HT-29 (cell line): ENCODE data around the gene GORASP1. TPM values are rescaled to one million over a fixed set of nuclear protein-coding genes. Genes with fewer than 3 reads are reported as not detected.

Experiments
- DNase-seq: peaks from one replicate; pipeline ENCODE4 v3.0.0-alpha.2; 2015; ENCODE audit warnings: low spot score
- total RNA-seq: library from RNA; depleted of rRNA; stranded (reverse); fragments of >200 nt; shearing (Covaris generic); gene quantifications from 2 replicates; pipeline ENCODE4 v1.2.3, GENCODE V29; 2014; rRNA removed

The GORASP1 gene
- 66.5 and 67.1 TPM in 2 replicates for total RNA-seq

DNA sequence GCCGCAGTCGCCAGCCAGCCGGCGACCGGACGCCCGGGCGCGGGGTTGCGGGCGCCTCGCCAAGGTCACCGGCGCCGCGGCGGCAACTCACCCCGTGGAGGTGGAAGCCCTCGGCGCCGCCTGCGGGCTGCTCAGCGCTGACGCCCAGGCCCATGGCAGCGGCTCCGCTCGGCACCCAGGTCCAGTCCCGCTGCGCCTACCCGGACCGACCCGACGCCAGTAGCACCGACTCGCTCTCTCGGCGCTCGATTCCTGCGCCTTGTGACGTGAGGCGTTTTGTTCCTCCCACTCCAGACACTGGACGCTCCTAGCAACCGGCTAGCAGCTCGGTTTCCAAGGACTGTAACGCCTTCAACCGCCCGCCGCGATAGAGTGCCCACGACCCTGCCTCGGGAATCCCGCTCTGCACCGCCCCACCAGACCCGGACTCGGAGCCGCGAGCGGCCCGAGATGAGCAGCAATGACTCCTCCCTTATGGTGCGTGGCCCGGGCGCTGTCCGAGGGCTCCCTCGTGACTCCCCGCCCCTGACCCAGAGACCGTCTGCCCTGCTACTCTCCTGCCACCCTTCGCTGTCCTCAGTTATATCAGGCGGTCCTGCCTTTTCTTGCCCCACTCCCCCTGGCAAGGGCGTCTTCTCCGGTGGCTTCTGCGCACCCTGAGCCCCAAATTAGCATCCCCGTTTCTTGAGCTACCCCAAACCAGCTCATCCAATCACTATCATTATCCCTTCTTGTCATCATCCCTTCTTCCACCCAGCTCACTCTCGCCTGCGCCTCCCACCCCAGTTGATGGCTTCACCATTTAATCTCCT is at the start of gene GORASP1, which contains the start of gene TTC21A:
Gene GORASP1, minus strand, starts transcription at position 240 of the 812 bp plus-strand sequence. Its CDS starts 86 bp downstream, at position 154.
Gene TTC21A, plus strand, starts transcription at position 293 of the 812 bp plus-strand sequence. Its CDS starts 158 bp downstream, at position 451.
- peak; percentile 75 for DNase-seq

DNA sequence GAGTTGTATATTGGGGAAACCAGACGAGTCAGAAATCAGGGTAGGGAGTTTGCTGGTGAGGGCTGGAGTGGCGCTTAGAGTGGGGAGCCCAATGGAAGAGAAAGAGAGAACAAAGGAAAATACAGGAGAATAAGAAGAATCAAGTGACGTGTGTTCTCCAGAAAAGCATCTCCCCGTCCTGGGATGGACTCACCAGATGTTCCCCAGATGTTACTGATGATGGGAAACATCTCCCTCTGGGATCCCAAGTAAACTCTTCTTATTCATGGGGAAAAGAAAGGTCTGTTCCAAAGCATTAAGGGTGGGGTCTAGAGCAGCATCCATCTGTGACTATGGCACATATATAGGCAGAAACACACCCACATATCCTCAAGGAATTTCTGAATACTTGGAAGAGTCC is 49.0 kb upstream of the GORASP1 start:
- no peak for DNase-seq

DNA sequence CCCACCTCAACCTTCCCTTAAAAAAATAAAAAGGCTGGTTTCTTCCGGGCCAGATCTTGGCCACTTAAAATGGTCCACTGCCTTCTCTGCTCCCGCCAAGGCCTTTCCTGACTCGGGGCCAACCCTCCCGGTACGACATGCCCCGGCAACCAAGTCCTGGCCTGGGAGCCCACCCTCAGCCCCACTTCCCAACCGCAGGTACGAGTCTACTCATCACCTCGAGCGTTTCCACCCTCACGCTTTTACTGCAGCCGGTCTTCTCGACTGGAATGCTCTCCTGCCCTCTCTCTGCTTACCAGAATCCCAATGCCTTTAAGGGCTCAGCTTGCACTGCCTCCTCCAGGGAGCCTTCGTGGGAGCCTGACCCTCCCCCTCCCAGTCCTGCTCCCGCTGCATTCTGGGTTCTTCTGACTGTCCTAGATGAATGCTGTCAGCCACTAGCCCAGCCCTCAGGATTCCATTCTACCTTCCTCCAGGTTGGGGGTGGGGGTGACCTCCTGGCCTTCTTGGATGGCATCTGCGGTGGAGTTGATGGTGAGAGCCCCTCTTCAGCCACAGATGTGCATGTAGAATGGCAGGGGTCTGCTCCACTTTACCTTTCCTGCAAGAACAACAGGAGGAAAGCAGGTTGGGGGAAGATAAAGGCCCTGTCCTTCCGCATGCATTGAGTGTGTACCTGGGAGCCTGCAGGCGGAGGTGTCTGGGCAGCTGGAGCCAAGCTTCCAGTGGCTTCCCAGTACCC is 47.0 kb upstream of the GORASP1 start:
- DNase-seq: no peak

DNA sequence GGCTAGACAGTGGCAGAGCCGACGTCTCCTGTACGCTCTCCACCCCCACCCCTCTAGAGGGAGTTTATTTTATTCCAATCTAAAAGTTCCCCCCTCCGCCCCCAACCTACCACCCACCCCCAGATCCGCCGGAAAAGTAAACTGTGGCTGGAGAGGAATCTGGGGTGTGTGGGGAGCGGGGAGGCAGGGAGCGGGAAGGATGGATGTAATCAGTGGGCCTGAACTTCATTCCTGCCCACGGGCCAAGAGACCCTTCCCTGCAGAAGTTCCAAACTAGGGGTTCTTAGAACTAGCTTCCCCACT is 46.5 kb upstream of the GORASP1 start:
- no peak for DNase-seq

DNA sequence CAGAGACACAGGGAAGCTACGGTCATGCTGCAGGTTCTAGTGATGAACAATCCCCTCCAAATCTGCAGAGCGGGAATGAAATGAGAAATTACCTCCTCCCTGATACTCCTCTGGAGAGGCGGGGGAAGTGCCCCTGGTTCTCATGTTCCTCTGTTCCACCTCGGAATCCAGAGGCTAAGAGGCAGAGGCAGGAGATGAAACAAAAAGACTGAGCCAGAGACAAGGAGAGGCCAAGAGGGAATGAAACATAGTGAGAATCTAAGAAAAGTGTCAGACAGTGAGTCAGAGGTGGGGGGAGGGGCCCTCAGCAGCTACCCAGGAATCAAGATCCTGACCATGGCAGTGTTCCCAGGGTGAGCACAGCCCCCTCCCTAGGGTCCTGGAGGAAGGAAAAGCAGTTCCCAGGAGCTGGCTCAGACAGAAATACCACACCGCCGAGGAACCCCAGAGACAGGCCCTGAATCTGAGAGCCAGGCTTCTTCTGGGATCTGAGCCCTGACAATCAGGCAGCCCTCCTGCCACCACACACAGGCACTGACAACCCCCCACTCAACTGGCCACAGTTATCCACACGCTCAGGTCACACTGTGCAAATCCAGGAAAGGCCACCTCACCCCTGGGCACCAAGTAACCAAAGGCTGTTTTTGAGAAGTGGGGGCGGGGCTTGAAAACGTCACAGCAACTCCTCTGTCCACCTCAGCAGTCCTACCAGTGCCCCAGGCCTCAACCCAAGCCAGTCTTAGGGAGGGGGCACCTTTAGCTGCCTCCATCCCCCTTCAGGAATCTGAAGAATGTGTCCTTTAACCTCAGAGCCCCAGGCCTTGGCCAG is 43.6 kb upstream of the GORASP1 start:
- DNase-seq: peak; percentile 54

DNA sequence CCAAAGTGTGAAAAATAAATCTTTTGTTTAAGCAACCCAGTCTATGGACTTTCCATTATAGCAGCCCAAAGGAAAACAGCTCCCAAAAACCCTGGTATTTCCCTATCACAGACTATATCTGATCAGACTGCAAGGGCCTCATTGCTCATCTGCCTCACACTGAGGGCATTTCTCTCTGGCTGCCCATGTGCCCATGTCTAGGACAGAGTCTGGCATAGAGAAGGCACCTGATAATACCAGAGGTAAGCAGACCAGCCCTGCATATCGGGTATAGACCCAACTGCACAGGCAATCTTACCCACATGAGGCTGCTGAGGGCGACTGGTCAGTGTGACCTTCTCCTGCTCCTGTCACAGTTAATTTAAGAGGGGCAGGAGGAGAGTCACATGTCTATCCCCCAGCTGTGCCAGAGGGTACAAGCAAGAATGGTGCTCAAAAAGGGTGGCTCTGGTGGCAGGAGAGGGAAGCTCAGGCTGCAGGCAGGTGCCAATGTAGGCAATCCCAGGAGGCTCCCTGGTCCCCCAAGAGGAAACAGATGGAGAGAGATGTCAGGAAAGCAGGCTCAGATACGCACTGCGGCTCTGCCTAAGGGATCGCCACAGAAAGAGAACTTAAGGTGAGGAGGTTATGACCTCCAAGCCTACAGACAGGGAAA is 42.8 kb upstream of the GORASP1 start:
- DNase-seq: no peak

DNA sequence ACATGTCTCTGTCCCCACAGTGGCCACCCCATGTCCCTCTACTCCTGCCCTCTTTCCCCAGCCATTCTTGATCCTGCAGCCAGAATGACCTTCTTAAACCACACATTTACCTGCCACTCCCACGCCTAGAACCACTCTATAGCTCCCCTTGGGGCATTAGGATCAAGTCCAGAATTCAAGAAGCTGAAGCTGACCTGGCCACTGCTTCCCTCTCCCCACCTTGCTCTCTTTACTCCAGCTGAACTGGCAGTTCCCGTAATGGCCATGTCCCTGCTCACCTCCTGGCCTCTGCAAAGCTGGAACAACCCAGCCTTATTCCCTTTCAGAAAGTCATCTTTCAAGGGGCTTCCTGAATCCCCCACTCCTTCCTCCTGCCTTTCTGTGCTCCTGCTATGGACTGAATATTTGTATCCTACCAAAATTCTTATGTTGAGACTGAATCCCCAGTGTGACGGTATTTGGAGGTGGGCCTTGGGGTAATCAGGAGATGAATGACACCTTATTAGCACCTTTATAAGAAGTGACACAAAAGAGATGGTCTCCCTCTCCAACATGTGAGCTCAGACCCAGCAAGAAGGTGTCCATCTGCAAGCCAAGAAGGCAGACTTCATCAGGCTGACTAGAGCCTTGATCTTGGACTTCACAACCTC is 42.2 kb upstream of the GORASP1 start:
- DNase-seq: no peak

DNA sequence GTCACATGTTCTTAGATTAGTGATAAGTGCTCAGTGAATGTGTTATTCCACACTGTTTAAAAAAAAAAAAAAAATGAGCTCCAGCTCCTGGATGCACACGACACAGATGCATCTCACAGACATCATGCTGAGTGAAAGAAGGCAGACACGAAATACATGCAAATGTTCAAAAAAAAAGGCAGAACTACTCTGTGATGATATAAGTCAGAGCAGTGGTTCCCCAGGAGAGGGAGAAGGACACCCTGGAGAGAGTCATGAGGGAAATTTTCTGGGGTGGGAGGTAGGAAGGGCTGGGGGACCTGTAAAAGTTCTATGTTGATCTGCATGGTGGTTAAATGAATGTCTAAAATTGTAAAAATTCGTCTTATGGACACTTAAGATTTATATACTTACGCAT is 41.6 kb upstream of the GORASP1 start:
- no peak for DNase-seq

DNA sequence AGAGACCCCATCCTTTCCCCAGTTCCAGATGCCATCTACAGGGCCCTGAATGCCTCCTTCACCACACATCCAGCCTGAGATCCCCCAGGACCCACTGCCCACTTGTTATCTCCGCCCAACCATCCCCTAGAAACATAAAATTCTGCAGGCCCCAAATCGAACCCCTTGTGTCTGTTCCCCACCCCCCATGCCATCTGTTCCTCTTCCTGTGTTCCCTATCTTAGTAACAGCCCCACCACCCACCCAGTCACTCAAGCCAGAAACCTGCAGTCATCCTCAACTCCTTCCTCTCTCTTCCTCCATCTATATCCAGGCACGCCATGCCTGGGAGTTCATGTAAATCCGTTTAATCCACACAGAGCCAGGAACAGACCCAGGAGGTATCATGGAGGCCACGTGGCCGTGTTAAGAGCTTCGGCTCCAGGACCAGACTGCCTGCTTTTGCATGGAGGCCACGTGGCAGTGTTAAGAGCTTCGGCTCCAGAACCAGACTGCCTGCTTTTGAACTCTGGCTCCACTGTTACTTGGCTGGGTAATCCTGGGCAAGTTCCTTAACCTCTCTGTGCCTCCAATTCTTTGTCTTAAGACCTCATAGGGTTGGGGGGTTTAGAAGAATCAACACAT is 41.1 kb upstream of the GORASP1 start:
- DNase-seq: no peak

DNA sequence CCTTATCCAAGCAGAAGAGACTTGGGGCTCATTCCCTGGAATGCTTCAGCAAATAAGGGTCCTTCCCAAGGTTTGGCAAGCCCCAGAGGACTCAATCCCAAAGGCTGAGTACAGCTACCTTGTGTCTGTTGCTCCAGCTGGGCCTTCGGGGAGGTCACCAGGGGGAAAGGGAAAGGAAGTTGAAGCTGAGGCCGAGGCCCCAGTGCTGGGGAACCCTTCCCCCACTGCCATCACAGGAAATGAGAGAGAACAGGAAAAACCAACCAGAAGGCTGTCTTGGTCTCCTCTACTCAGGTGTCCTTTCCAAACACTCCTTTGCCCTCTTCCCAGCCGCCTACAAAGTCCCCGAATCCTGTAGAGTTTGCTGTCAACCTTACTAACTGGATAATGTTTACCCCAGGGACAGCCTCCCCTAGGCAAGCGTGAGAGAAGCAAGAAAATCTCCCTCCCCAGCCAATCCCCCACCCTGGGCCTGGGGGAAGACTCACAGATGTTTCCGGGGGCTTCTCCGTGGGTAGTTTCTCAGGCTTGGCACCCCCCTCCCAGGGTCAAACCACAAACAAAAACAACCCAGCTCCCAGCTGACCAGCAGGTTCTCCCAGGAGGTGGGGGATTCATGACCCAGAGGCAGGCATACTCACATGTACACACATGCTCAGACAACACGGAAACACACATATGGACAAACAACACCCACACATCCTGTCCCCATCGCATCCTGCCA is 40.4 kb upstream of the GORASP1 start:
- DNase-seq: peak; percentile 37

DNA sequence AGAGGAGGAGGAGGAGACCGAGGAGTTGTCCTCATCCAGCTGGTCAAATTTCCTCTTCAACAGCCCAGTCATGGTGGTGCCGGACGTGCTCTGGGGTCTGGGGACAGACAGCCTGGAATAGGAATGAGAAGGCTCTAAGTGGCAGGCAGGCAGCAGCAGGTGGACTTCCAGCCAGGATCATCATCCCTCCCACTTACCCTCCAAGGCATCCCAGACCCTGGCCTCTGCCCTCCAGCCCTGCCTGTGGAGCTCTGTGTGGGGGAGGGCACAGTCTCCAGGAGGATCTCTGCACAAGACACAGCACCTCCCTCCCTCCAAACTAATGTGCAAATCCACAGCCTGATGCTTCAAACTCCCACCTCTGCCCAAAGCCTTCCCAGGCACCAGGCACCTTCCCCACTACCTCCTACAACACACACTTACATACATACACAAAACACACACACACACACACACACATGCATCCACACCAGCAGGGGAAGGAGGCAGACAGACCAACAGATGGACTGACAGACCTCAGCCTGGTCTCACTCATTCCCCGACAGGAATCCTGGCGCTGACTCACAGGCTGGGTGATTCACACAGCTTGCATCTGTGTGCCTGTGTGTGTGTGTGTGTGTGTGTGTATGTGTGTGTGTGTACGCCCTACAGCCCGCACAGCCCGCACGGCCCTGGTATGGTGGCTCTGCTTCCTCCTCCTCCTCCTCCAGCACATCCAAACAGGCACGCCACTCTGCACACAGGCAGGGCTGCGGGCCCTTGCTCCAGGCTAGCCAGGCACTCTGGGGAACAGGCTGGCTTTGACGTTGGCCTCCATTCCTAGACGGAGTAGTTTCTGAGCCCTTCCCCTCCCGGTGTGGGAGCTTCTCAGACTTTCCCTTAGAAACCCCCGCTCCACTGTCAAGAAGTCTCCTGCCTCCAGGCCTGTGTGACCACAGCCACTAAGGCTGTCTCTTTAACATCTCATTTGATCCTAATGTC is 39.5 kb upstream of the GORASP1 start:
- peak; percentile 77 for DNase-seq

DNA sequence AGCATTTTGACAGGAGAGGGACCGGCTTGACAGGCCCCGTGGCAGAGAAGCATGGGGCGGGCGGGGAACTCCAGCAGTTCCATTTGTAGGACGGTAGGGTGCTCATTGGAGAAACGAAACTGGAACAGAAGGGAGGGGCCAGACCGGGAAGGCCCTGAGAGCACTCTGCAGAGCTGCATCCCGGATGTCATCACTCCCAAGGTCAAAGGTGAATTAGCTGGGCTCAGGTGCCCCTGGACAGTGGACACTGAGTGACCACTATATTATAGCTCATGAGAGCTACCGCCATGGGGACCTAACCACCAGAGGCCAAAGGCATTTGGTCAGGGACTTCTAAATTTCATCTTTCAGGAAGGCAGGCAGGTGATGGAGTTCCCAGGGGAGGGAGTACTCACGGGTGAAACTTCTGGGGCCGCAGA is 38.7 kb upstream of the GORASP1 start:
- DNase-seq: peak; percentile 33

DNA sequence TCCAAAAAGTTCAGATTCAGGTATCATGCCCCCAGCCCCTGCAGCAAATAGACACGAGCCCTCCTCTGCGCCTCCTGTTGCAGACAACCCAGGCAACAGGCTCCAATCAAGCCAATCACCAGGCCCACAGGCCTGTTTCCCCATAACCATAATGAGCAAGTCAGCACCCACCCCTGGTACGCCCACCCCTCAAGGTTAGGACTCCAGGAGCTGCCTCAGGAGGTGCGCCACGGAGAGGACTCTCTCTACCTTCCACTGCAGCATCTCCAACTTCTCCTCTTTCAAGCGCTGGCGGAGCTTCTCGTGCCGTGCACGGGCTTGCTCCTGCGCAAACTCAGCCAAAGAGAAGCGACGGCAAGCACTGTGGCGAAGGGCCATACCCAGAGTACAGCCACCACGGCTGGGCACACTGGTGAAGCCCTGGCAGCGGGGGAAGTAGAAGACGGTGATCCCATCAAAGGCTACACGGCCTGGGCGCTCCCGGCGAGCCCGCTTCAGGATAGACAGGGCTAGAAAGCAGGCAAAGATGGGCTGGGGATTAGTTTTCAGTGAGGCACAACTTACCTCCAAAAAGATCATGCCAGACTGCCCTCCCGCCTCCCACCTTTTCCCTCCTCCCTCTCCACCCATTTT is 37.4 kb upstream of the GORASP1 start:
- no peak for DNase-seq

DNA sequence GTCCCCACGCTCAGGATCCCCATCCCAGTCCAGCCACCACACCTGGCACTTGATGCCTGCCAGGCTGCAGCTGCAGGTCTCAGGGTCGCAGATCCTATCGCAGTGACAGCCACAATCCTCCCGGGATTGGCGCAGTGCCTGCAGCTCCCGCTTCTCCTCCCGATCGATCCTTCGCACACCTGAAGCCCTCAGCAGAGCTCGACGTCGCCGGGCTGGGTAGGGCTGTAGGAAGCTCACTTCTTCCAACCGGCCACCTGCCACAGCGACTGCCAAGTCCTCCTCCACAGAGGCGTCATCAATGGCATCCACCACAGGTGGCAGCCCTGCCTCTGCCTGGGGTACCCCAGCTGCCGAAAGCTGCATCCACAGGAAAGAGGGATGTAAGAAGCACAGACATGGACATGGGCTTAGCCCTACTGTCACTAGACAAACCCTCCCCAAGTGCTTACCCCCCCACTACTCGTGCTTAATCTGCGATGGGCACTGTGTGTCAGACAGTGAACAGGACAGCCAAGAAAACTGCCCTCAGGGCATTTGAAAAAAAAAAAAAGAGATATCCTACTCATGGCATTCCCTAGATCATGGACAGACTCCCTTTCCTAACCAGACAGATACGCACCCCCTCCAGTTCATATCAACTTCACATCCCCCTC is 36.8 kb upstream of the GORASP1 start:
- DNase-seq: no peak

DNA sequence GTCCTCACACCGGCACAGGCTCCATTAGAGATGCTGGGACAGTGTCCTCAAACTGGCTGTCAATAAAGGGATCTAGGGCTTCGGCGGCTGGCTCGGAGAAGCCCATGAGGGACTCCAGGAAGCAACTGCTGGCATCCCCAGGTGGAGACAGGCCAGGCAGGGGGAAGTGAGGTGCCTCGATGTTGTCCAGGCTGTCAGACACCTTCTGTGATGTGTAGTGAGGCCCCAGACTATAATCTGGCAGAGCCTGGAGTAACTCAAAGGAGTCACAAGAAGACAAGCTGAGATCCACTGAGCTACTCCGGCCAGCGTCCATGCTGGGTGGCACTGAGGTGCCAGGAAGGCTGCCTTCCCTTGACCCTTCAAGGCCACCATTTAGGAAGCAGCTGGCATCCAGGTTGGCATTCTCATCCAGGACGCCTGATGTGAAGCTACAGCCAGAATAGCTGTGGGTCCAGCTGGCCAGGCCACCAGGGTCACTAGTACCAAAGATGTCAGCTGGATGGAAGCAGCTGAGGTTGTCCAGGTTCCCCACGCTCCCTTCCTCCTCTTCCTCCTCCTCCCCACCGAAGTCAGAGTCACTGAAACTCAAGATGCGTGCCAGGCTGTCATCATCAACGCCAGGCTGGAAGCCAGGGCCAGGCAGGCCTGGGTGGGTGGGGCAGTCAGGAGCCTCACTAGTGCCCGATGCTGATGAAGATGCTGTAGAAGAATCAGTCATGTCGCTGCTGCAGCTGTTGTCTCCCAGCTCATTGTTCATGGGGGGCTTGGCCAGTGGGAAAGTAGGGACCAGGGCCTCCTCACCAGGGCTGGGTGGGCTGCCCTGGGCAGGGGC is 35.8 kb upstream of the GORASP1 start:
- DNase-seq: no peak

DNA sequence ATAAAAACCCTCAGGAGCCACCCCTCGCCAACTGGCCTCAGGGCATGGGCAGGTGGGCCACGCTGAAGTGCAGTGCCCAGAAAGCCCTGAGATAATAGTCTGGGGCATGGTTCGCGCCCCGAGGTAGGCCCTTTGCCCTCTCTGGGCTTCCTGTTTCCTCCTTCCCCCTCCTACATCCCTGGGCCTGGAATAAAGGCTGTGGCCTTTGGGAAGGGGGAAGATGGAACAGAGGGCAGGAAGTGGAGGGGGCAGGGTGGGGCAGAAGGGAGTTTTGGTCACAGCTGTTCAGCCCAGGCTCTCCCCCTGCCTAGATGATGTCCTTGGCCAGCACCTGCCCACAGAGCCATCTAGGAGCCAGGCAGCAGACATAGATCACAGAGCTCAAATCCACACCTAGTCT is 34.6 kb upstream of the GORASP1 start:
- no peak for DNase-seq
